ENCODE data around the gene RRBP1. TPM values are rescaled to one million over a fixed set of nuclear protein-coding genes. Genes with fewer than 3 reads are reported as not detected.

The RRBP1 gene
- total and polyA plus RNA-seq, 2 of the 4 experiments (the other 2 are of a cell fraction): 90.2 to 136 TPM

- dilution Hi-C loops (cut with HindIII; ENCODE audit: low sequenced_read_pairs, unreplicated experiment) (no loop called here), in situ Hi-C loops (cut with MboI; ENCODE audit: low sequenced_read_pairs) (no loop called here), intact Hi-C loops (cut with micrococcal nuclease) (no loop called here)
- Histone ChIP-seq H3K4me3 (ENCODE audit: insufficient read depth, low read depth, low read length) (no peak overlapping the region), H3K9me3 (ENCODE audit: control insufficient read depth, insufficient read depth, low read length) (no peaks in the 10 kb centered on the region), H2BK5ac (ENCODE audit: low read depth, low read length, poor library complexity, severe bottlenecking) (no peak overlapping the region), H3K9me1 (ENCODE audit: insufficient read depth, low read length) (peaks cover 16% of the 10 kb centered on the region), H3K18ac (ENCODE audit: low read depth, low read length) (no peak overlapping the region), H3K27me3 (ENCODE audit: control insufficient read depth, insufficient read depth, low read length) (no peaks in the 10 kb centered on the region), H4K20me1 (ENCODE audit: insufficient read depth, low read length) (peaks cover 93% of the 10 kb centered on the region), H3K23ac (ENCODE audit: low read depth, low read length) (no peak overlapping the region), H2BK120ac (ENCODE audit: low read depth, low read length) (no peak overlapping the region), H3K9ac (ENCODE audit: low read depth, low read length) (no peak overlapping the region), H3K36me3 (ENCODE audit: control insufficient read depth, insufficient read depth, low read length) (peaks cover 4% of the 10 kb centered on the region), H3K56ac (ENCODE audit: extremely low read depth, insufficient read depth, low read length) (no peak overlapping the region), H4K8ac (ENCODE audit: low read depth in 2 of 2, low read length in 2 of 2) (no peak overlapping the region), H3K4ac (ENCODE audit: low read depth, low read length) (no peak overlapping the region), H3K79me1 (ENCODE audit: low read depth in 1 of 2, low read length in 2 of 2) (peaks cover 0 to 53% of the 10 kb centered on the region in 2 experiments; a peak in 3 of 4 replicates), H3K14ac (replicated peaks; ENCODE audit: low read depth, low read length) (no peak overlapping the region), H4K91ac (ENCODE audit: insufficient read depth, low read depth, low read length) (no peak overlapping the region), H2AK9ac (replicated peaks; ENCODE audit: low read depth, low read length, poor library complexity) (no peak overlapping the region), H4K5ac (ENCODE audit: low read depth, low read length) (no peak overlapping the region), H3K4me2 (ENCODE audit: low read depth, low read length) (no peak overlapping the region), H2BK15ac (ENCODE audit: low read depth, low read length) (no peak overlapping the region), H3K27ac (ENCODE audit: insufficient read depth, low read length) (no peak overlapping the region), H2AK5ac (ENCODE audit: low read depth, low read length) (no peak overlapping the region), H2BK20ac (ENCODE audit: low read depth, low read length) (no peak overlapping the region), H2AFZ (replicated peaks; ENCODE audit: low read length, poor library complexity) (no peak overlapping the region), H3K4me1 (ENCODE audit: control insufficient read depth, insufficient read depth, low read length) (peaks cover 9% of the 10 kb centered on the region)
- POLR2A ChIA-PET (ENCODE audit: unreplicated experiment): no interaction called here
- TF ChIP-seq POLR2A (IDR thresholded peaks at IDR 0.05; ENCODE audit: low read depth, low read length): no peak
- TF ChIP-seq CHD1 (IDR thresholded peaks at IDR 0.05; ENCODE audit: low read depth, low read length): no peak
- TF ChIP-seq RFX5 (IDR thresholded peaks at IDR 0.05; ENCODE audit: low read depth, low read length): no peak
- TF ChIP-seq SMC3 (IDR thresholded peaks at IDR 0.05; ENCODE audit: low read depth, low read length): no peak
- no peak for TF ChIP-seq MAZ (IDR thresholded peaks at IDR 0.05; ENCODE audit: borderline replicate concordance, low read depth, low read length)
- TF ChIP-seq RAD21 (IDR thresholded peaks at IDR 0.05; ENCODE audit: low read length): no peak
- TF ChIP-seq NFE2L2 (IDR thresholded peaks at IDR 0.05; ENCODE audit: low read depth, low read length): no peak
- TF ChIP-seq BHLHE40 (IDR thresholded peaks at IDR 0.05; ENCODE audit: low read depth, low read length): no peak
- TF ChIP-seq RCOR1 (IDR thresholded peaks at IDR 0.05; ENCODE audit: insufficient replicate concordance, low read length): no peak
- TF ChIP-seq FOS (IDR thresholded peaks at IDR 0.05; ENCODE audit: low read depth, low read length): no peak
- TF ChIP-seq ELK1 (IDR thresholded peaks at IDR 0.05; ENCODE audit: borderline replicate concordance, low read depth, low read length): no peak
- TF ChIP-seq MXI1 (IDR thresholded peaks at IDR 0.05; ENCODE audit: borderline replicate concordance, low read depth, low read length): no peak
- TF ChIP-seq MAFK (IDR thresholded peaks at IDR 0.05; ENCODE audit: low read depth, low read length): no peak
- no peak for TF ChIP-seq CEBPB (IDR thresholded peaks at IDR 0.05; ENCODE audit: low read depth, low read length)
- no peak for TF ChIP-seq CTCF (conservative IDR thresholded peaks at IDR 0.05; ENCODE audit: low read depth, low read length)
- DNase-seq (no peak), ATAC-seq (ENCODE audit: low read depth) (no peak)
- BruUV-seq (replicated peaks): no TSS peak
- WGBS, 2 experiments (ENCODE audit: extremely low coverage in 2 of 2, insufficient read length in 1 of 2): no CpG with 5 or more reads among the region's 2 CpGs
- CTCF ChIA-PET: interaction anchor here (1.3 to 1.7 kb wide), 2 partner anchors 29 to 46 kb away, joined by 3 to 4 read pairs; no protein-coding TSS in a partner anchor
Observed at GRCh38 chr20:17586250-17586649, 95.8 kb downstream of the RRBP1 start.
